C4-2B (cell line): ENCODE results near the gene FANK1.
"Not testable (repeated sequence)": the region's sequence is repeated elsewhere in the genome, so short reads cannot be mapped to it uniquely, and the experiment has no call there.

Source experiments
- CTCF ChIP-seq: fragments of 450-650 bp; conservative IDR thresholded peaks from 2 replicates; pipeline ENCODE4 v1.5.1; 2017; ENCODE audit warnings: mild to moderate bottlenecking
- ZFX ChIP-seq: fragments of 450-650 bp; IDR thresholded peaks from 2 replicates; pipeline ENCODE4 v1.6.1; 2017

- TF ChIP-seq CTCF, ZFX: not testable (repeated sequence)
Measured at GRCh38 chr10:125907598-125907997, 11.2 kb downstream of the FANK1 start.
